HEK293T (cell line): ENCODE results near the gene MZT2B.
"Not testable (repeated sequence)": the region's sequence is repeated elsewhere in the genome, so short reads cannot be mapped to it uniquely, and the experiment has no call there.

Experiments
- BHLHE40 ChIP-seq: fragments of 450-650 bp; IDR thresholded peaks from 2 replicates; pipeline ENCODE4 v1.6.1; 2016; ENCODE audit warnings: mild to moderate bottlenecking, moderate library complexity, borderline replicate concordance
- ELF4 ChIP-seq: fragments of 450-650 bp; IDR thresholded peaks from 2 replicates; pipeline ENCODE4 v1.6.1; 2017; ENCODE audit warnings: antibody characterized with exemption
- FOXA1 ChIP-seq: fragments of 450-650 bp; IDR thresholded peaks from 2 replicates; pipeline ENCODE4 v1.6.1; 2016; ENCODE audit warnings: mild to moderate bottlenecking
- FOXK2 ChIP-seq: fragments of 450-650 bp; IDR thresholded peaks from 2 replicates; pipeline ENCODE4 v1.6.1; 2016; ENCODE audit warnings: mild to moderate bottlenecking
- FOXM1 ChIP-seq: fragments of 450-650 bp; IDR thresholded peaks from 2 replicates; pipeline ENCODE4 v1.6.1; 2017; ENCODE audit warnings: mild to moderate bottlenecking, borderline replicate concordance
- HDGF ChIP-seq: fragments of 450-650 bp; IDR thresholded peaks from 2 replicates; pipeline ENCODE4 v1.6.1; 2017; ENCODE audit warnings: antibody characterized with exemption, borderline replicate concordance
- PKNOX1 ChIP-seq: fragments of 450-650 bp; IDR thresholded peaks from 2 replicates; pipeline ENCODE4 v1.6.1; 2016
- SP1 ChIP-seq: fragments of 450-650 bp; IDR thresholded peaks from 2 replicates; pipeline ENCODE4 v1.6.1; 2017
- SUZ12 ChIP-seq: fragments of 450-650 bp; IDR thresholded peaks from 2 replicates; pipeline ENCODE4 v1.6.1; 2016; ENCODE audit warnings: mild to moderate bottlenecking
- TARDBP ChIP-seq: fragments of 450-650 bp; IDR thresholded peaks from 2 replicates; pipeline ENCODE4 v1.6.1; 2016
- ZNF384 ChIP-seq: fragments of 450-650 bp; IDR thresholded peaks from 2 replicates; pipeline ENCODE4 v1.6.1; 2016

- TF ChIP-seq ELF4, HDGF, SP1, TARDBP, BHLHE40, FOXM1, FOXA1, SUZ12, ZNF384, FOXK2, PKNOX1: not testable (repeated sequence)
Measured at GRCh38 chr2:130230907-130231306, 48.8 kb downstream of the MZT2B start.
